ENCODE results near the gene B3GLCT. TPM values are rescaled to one million over a fixed set of nuclear protein-coding genes. Genes with fewer than 3 reads are reported as not detected.

Gene B3GLCT
- total and polyA plus RNA-seq, 2 of the 13 experiments (the other 11 are each of a cell fraction or from before 2014, with no cell fraction given) = 2.0 to 7.1 TPM

- TF ChIP-seq ERF (CRISPR knock-in tag; IDR thresholded peaks at IDR 0.05) (peak; percentile 28; the same call in 1 of the 2 replicates), HNRNPLL (IDR thresholded peaks at IDR 0.05; ENCODE audit: low read depth, low read length, poor library complexity, severe bottlenecking) (peak; percentile 83), HOXA9 (CRISPR knock-in tag; IDR thresholded peaks at IDR 0.05; ENCODE audit: borderline replicate concordance) (no peak), KDM2A (CRISPR knock-in tag; IDR thresholded peaks at IDR 0.05; ENCODE audit: borderline replicate concordance, low read depth) (peak; percentile 88), SP4 (CRISPR knock-in tag; IDR thresholded peaks at IDR 0.05) (0 out of 2 replicates have a peak, but pooled peaks have one; percentile 27), PRPF4 (IDR thresholded peaks at IDR 0.05; ENCODE audit: low read depth, low read length, poor library complexity, severe bottlenecking) (no peak), ZNF543 (CRISPR knock-in tag; IDR thresholded peaks at IDR 0.05) (no peak), ZBTB43 (CRISPR knock-in tag; conservative IDR thresholded peaks at IDR 0.05) (0 out of 2 replicates have a peak, but pooled peaks have one; percentile 20), E2F1 (CRISPR knock-in tag; IDR thresholded peaks at IDR 0.05) (0 out of 2 replicates have a peak, but pooled peaks have one; percentile 22), ZNF580 (CRISPR knock-in tag; IDR thresholded peaks at IDR 0.05; ENCODE audit: borderline replicate concordance, low read depth) (no peak), RBFOX2 (IDR thresholded peaks at IDR 0.05; ENCODE audit: low read depth, low read length) (peak; percentile 55), CTCF (CRISPR knock-in tag; IDR thresholded peaks at IDR 0.05) (peak; percentile 83), ZNF704 (CRISPR knock-in tag; IDR thresholded peaks at IDR 0.05; ENCODE audit: borderline replicate concordance) (no peak), ZNF251 (CRISPR knock-in tag; IDR thresholded peaks at IDR 0.05) (no peak), ZNF564 (CRISPR knock-in tag; IDR thresholded peaks at IDR 0.05) (0 out of 2 replicates have a peak, but pooled peaks have one; percentile 42), ZNF354B (CRISPR knock-in tag; IDR thresholded peaks at IDR 0.05) (no peak), ZNF18 (CRISPR knock-in tag; IDR thresholded peaks at IDR 0.05; ENCODE audit: insufficient replicate concordance) (no peak)
These were observed at the start of gene B3GLCT (continued) for GRCh38 chr13:31199849-31200636.
